HG02884 (cell line): ENCODE data around the gene CLEC3B.
A peak's percentile ranks its signal among the peaks of the same experiment; 100 is the strongest.
"Not testable (repeated sequence)": the region's sequence is repeated elsewhere in the genome, so short reads cannot be mapped to it uniquely, and the experiment has no call there.

ENCODE experiments used
- ATAC-seq: cut with Tn5 transposase; IDR thresholded peaks from one replicate; pipeline ENCODE4 v1.9.1; 2021; ENCODE audit warnings: mild to moderate bottlenecking, moderate library complexity; ENCODE audit not compliant: unreplicated experiment

Gene CLEC3B

GRCh38 chr3:45034612-45035252, 8.6 kb downstream of the CLEC3B start:
- no peak for ATAC-seq

- ATAC-seq = no peak
Measured at GRCh38 chr3:45035441-45036301, 9.6 kb downstream of the CLEC3B start.

GRCh38 chr3:45037720-45038455, 11.8 kb downstream of the CLEC3B start:
- peak; percentile 70 for ATAC-seq

GRCh38 chr3:45041666-45042065, 15.6 kb downstream of the CLEC3B start:
- no peak for ATAC-seq

- ATAC-seq = no peak
Measured at GRCh38 chr3:45042162-45042561, 16.1 kb downstream of the CLEC3B start.

- no peak for ATAC-seq
Measured at GRCh38 chr3:45043728-45044299, 17.7 kb downstream of the CLEC3B start.

- ATAC-seq = no peak
Measured at GRCh38 chr3:45048244-45048643, 22.1 kb downstream of the CLEC3B start.

- no peak for ATAC-seq
Measured at GRCh38 chr3:45049807-45050206, 23.7 kb downstream of the CLEC3B start.

GRCh38 chr3:45051685-45052084, 25.6 kb downstream of the CLEC3B start:
- no peak for ATAC-seq

GRCh38 chr3:45053805-45054195, 27.7 kb downstream of the CLEC3B start:
- not testable (repeated sequence) for ATAC-seq

GRCh38 chr3:45054196-45054857, 28.2 kb downstream of the CLEC3B start:
- ATAC-seq = no peak

GRCh38 chr3:45055032-45055410, 28.9 kb downstream of the CLEC3B start:
- ATAC-seq = no peak

GRCh38 chr3:45055411-45056143, 29.5 kb downstream of the CLEC3B start:
- ATAC-seq = no peak

- no peak for ATAC-seq
Measured at GRCh38 chr3:45056608-45057301, 30.7 kb downstream of the CLEC3B start.

- no peak for ATAC-seq
Measured at GRCh38 chr3:45057557-45057956, 31.5 kb downstream of the CLEC3B start.

GRCh38 chr3:45059132-45059531, 33.0 kb downstream of the CLEC3B start:
- no peak for ATAC-seq

GRCh38 chr3:45060165-45060892, 34.2 kb downstream of the CLEC3B start:
- ATAC-seq = no peak

GRCh38 chr3:45062697-45063070, 36.6 kb downstream of the CLEC3B start:
- ATAC-seq = no peak
